HG03159 (cell line): ENCODE measurements around the gene GPR12.
"Not testable (repeated sequence)": the region's sequence is repeated elsewhere in the genome, so short reads cannot be mapped to it uniquely, and the experiment has no call there.

Experiments
- ATAC-seq: cut with Tn5 transposase; IDR thresholded peaks from one replicate; pipeline ENCODE4 v1.9.1; 2021; ENCODE audit warnings: mild to moderate bottlenecking, moderate library complexity; ENCODE audit not compliant: unreplicated experiment

The GPR12 gene

DNA sequence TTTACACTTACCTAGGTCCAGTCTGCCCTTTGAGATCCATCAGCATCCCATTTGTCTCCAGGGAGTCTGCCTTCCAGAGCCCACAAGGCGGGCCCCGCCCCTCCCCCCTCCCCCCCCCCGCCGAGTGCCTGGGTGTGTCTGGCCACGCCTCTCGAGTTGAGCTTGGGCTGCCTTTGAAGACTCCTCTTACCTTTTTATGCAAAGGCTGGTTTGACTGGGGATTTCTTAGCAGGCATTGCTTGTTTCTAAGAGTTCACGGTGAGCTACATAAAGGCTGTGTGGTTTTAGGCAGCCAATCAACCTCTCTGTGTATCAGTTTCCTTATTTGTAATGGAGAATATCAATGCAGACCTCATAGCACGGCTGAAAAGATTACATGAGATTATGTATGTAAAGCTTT is 11.3 kb downstream of the GPR12 start:
- ATAC-seq: no peak

- ATAC-seq: no peak
These were observed 12.9 kb downstream of the GPR12 start for GRCh38 chr13:26747706-26748105.

GRCh38 chr13:26743971-26744370 is 16.6 kb downstream of the GPR12 start:
- ATAC-seq: no peak

- ATAC-seq: no peak
These were observed 17.8 kb downstream of the GPR12 start for GRCh38 chr13:26742691-26743358.

DNA sequence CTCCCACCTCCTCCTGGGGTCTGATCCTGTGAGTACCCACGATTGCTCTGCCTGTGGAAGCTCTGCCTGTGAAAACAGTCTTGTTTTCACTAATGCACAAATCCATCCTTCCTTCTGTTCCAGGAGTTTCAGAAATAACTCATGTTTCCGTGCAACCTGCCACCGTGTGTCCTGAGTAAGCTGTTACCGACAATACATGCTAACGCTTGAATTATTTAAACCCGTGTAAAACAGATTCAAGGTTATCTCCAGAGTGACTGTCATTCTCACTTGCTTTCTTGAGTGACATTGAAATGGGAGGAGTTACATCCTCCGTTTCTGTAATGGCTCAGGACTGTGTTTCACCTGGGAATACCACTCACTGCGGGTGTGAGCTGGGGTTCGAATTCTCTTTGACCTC is 24.9 kb downstream of the GPR12 start:
- ATAC-seq: no peak

GRCh38 chr13:26727633-26728032 is 33.0 kb downstream of the GPR12 start:
- ATAC-seq: no peak

GRCh38 chr13:26727122-26727521 is 33.5 kb downstream of the GPR12 start:
- no peak for ATAC-seq

DNA sequence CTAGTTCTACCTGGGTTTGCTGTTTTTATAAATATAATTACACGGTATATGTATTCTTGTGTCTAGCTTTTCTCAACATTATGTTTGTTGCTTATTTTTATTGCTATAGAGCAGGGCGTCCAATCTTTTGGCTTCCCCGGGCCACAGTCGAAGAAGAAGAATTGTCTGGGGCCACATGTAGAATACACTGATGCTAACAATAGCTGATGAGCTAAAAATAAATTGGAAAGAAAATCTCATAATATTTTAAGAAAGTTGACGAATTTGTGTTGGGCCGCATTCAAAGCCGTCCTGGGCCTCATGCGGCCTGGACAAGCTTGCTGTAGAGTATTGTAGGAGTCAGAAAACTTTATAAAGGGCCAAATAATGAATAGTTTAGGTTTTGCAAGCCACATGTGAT is 33.9 kb downstream of the GPR12 start:
- ATAC-seq: no peak

DNA sequence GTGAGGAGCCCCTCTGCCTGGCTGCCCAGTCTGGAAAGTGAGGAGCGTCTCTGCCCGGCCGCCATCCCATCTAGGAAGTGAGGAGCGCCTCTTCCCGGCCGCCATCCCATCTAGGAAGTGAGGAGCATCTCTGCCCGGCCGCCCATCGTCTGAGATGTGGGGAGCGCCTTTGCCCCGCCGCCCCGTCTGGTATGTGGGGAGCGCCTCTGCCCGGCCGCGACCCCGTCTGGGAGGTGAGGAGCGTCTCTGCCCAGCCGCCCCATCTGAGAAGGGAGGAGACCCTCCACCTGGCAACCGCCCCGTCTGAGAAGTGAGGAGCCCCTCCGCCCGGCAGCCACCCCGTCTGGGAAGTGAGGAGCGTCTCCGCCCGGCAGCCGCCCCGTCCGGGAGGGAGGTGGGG is 37.0 kb downstream of the GPR12 start:
- ATAC-seq: not testable (repeated sequence)

- ATAC-seq: no peak
These were observed 38.3 kb downstream of the GPR12 start for GRCh38 chr13:26722321-26722720.

DNA sequence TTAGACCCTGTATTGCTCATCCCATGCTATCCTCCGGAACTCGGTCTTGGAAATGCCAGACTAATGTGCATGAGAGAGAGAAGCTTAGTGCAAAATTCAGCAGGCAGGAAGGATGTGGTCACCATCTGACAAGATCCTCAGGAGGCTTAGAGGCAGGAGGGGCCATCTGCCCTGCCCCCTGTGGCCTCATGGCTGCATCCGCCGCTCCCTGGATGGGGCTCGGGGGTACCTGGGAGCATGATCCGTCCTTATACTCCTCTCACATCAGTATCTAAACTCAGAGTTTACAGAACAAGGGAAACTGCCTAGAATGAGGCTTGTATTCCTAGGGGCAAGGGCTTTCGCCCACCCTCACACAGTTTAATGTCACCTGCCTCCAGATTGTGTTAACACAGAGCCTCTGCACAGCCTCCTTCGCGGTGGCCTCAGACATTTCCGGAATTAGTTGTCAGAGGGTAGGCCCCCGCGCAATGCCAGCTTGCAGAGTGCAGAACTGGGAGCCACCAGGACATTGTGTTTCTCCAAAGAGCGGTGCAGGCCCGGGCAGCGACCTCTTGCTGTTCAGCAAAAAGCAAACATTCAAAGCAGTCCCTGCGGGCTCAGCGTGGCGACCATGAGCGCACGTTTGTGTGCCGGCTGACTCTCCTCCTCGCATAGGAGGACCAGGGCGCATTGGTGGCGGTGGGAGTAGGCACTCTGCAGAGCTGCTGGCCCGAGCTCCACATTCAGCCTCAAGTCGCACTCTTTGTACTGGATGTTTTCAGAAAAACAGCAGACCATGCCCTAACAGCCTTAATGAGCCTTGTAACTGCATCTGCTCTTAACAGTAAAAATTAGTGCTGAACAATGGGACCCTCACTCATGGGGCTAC is 39.1 kb downstream of the GPR12 start:
- no peak for ATAC-seq

DNA sequence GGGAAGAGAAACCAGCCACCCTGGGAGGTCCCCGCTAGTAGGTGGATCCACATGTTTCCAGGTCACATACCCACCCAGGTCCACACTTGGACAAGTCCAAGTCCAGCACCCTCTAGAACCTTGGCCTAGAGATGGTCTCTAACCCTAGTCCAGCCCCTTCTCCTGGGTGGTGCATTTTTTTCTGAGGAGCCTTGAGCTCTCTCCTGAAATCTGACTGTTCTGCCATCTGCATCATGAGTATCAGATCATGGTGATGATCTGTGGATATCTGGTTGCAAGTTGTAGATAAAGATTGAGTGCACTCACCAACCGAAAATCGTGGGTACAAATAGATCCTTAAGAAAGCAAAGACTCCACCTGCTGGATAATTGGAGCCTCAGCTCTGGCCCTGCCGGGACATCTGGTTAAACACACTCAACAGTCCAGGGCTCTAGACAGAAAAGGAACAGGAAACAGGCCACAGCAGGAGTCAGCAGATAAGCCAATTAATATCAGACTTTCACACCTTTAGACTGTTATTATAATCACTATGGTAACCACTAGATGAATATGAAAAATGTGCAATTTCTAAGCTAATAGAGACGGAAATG is 41.1 kb downstream of the GPR12 start:
- ATAC-seq: no peak

DNA sequence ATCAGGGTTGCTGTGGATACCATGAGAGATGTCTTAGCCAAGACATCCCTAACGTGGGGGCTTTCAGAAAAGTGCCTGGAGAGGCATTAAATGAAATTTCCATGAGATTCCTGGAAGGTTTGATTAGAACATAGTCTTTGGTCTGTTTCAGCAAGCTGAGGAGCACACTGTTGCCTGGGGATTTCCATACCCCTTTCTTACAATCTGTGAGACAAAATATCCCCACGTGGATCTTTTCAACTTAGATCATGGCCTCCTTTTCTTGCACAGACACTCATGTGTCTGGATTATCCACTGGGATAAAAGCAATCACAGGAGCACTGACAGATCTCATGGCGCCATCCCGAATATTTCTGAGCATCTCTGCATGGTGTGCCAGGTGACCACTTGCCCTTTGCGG is 41.7 kb downstream of the GPR12 start:
- no peak for ATAC-seq

DNA sequence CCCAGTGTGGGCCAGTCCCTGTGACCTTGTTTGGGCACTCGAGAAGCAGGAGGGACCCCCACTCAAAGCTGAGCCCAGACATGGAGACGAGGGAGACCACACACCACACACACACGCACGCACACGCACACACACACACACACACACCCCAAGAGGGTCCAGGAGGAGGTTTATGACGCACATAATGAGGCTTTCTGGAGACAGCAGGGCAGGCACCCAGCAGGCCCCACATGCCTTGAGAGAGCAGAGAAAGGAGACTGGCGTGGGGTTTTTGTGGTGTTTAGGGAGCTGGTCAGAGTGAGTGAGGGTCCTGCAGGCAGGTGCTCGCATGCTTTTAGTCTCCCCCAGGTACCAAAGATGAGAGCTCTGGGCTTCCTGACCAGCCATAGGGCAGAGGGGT is 42.4 kb downstream of the GPR12 start:
- no peak for ATAC-seq

- ATAC-seq: no peak
These were observed 43.6 kb downstream of the GPR12 start for GRCh38 chr13:26716984-26717383.

- no peak for ATAC-seq
These were observed 47.2 kb downstream of the GPR12 start for GRCh38 chr13:26713341-26713740.

DNA sequence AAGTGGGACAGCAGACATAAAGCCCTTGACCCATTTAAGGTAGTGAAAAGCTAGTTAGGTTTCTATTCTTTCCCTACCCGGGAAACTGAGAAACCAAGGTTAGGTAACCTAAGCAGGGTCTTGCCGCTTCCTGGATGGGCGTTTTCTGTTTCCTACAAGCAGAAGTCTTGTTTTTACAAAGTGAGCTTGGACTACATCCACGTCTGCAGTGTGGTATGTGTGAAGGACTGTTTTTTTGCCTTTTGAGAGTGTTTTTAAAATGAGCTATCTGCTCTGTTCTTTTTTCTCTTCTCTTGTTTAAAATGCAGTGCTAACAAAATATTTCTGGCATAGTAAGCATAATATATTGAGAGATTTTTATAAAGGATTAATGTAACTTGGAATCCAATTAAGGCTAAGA is 49.4 kb downstream of the GPR12 start:
- ATAC-seq: no peak

- no peak for ATAC-seq
These were observed 50.4 kb downstream of the GPR12 start for GRCh38 chr13:26710166-26710565.

- no peak for ATAC-seq
These were observed 51.1 kb downstream of the GPR12 start for GRCh38 chr13:26709461-26709860.

DNA sequence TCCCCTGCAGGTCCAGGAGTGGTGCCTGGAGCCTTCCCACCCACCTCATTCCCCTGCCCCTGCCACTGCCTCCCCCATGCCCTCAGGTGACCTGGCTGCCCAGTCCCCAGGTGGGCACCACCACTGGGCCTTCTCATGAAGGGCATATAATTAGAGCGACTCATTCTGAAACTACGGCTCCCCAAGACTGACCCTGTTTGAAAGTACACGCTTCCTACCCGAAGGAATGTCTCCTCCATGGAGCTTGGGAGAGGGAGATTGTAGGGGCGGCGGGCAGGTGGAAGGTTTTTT is 52.6 kb downstream of the GPR12 start:
- no peak for ATAC-seq

DNA sequence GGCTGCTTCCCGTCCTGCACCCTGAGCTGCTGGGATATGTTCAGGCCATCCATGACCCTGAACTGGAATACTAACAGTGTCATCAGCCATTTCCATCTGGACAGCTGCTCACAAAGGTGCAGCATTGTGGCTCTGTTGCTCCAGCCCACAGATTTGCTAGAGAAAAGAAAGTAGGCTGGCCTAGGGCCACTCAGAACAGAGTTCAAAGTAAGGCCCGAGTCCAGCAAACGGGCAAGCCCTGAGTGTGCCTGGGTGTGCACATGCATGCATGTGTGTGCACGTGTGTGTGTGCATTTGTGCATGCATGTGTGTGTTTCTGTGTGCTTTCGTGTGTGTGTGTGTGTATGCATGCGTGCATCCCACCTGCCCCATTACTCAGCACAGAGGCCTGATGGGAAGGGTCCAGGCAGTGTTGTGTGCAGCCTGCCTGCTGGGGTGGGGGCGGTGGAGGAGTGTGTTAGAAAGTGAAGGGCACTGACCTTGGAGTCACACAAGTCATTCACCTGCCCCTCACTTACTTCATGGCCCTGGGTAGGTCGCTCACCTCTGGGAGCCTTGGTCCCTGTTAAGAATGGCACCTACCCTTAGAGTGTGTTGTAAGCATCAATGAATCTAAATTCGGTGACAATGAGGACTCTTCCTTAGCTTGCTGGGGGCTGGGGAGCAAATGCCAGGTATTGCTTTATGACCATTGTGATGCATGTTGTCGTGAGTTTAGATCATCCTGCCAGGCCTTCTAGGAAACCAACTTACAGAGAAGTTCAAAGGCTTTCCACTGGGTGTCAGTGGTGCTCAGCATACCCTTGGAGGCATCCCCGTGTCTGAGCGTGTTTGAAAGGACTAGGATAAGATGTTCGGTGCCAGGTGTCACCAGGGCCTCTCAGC is 53.2 kb downstream of the GPR12 start:
- no peak for ATAC-seq
